ENCODE measurements around the gene NOC2L.

DNA sequence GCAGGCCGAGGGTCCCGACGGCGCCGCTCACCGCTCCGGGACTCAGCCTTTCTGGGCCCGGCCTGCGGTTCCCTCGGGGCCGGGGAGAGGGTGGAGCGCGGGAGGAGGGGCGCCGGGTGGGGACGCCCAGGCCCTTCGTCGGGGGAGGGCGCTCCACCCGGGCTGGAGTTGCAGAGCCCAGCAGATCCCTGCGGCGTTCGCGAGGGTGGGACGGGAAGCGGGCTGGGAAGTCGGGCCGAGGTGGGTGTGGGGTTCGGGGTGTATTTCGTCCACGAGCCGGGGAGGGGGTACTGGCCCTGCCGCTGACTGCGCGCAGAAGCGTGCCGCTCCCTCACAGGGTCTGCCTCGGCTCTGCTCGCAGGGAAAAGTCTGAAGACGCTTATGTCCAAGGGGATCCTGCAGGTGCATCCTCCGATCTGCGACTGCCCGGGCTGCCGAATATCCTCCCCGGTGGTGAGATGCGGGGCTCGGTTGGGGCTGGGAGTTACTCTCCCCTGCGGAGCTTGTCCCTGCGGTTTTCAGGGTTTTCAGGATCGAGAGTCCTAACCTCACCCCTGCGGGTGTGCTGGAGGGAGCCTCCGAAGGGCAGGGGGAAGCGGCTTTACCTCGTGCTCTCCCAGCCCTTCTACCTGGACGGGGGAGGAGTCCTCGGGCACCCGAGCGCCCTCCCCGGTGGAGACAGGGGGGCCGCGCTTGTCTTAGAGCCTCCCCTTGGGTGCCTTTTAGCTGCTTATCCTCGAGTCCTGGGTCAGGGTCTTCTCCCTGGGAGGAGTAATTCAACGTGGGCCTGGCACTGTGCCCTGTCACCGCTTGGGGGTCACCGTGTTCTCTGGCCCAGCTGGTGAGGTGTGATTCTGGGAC is 33.3 kb downstream of the NOC2L start:
- TF ChIP-seq CREB1 (IDR thresholded peaks at IDR 0.05; ENCODE audit: low read depth) = no peak
- TF ChIP-seq, protein P1, sequence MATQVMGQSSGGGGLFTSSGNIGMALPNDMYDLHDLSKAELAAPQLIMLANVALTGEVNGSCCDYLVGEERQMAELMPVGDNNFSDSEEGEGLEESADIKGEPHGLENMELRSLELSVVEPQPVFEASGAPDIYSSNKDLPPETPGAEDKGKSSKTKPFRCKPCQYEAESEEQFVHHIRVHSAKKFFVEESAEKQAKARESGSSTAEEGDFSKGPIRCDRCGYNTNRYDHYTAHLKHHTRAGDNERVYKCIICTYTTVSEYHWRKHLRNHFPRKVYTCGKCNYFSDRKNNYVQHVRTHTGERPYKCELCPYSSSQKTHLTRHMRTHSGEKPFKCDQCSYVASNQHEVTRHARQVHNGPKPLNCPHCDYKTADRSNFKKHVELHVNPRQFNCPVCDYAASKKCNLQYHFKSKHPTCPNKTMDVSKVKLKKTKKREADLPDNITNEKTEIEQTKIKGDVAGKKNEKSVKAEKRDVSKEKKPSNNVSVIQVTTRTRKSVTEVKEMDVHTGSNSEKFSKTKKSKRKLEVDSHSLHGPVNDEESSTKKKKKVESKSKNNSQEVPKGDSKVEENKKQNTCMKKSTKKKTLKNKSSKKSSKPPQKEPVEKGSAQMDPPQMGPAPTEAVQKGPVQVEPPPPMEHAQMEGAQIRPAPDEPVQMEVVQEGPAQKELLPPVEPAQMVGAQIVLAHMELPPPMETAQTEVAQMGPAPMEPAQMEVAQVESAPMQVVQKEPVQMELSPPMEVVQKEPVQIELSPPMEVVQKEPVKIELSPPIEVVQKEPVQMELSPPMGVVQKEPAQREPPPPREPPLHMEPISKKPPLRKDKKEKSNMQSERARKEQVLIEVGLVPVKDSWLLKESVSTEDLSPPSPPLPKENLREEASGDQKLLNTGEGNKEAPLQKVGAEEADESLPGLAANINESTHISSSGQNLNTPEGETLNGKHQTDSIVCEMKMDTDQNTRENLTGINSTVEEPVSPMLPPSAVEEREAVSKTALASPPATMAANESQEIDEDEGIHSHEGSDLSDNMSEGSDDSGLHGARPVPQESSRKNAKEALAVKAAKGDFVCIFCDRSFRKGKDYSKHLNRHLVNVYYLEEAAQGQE (IDR thresholded peaks at IDR 0.05; ENCODE audit: low read depth) = no peak
- TF ChIP-seq EP300 (IDR thresholded peaks at IDR 0.05; ENCODE audit: borderline replicate concordance) = no peak
- TF ChIP-seq, protein P2, sequence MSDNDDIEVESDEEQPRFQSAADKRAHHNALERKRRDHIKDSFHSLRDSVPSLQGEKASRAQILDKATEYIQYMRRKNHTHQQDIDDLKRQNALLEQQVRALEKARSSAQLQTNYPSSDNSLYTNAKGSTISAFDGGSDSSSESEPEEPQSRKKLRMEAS (IDR thresholded peaks at IDR 0.05) = no peak
- no peak for TF ChIP-seq ZBTB7A (IDR thresholded peaks at IDR 0.05; ENCODE audit: low read depth)
- TF ChIP-seq TCF12 (IDR thresholded peaks at IDR 0.05; ENCODE audit: low read depth) = no peak
- TF ChIP-seq RAD21 (IDR thresholded peaks at IDR 0.05; ENCODE audit: low read depth) = no peak
